HUES6 (cell line): Measurements from ENCODE around the gene MBNL1.
"Not testable (repeated sequence)": the region's sequence is repeated elsewhere in the genome, so short reads cannot be mapped to it uniquely, and the experiment has no call there.

Source experiments
- H3K27ac ChIP-seq: 2 replicates; pipeline ENCODE4 v1.7.0; 2013; ENCODE audit warnings: low read depth, mild to moderate bottlenecking, low read length, inconsistent platforms
- H3K27me3 ChIP-seq: 2 replicates; pipeline ENCODE4 v1.6.1; 2013; ENCODE audit warnings: low read length; ENCODE audit not compliant: control insufficient read depth, insufficient read depth
- H3K36me3 ChIP-seq: 2 replicates; pipeline ENCODE4 v1.6.1; 2013; ENCODE audit warnings: low read length; ENCODE audit not compliant: control insufficient read depth, insufficient read depth
- H3K4me1 ChIP-seq: 2 replicates; pipeline ENCODE4 v1.6.1; 2013; ENCODE audit warnings: low read length; ENCODE audit not compliant: control insufficient read depth, insufficient read depth
- H3K4me3 ChIP-seq: 2 replicates; pipeline ENCODE4 v1.5.1; 2013; ENCODE audit warnings: low read depth, low read length
- H3K9ac ChIP-seq: one replicate; pipeline ENCODE4 v1.6.1; 2013; ENCODE audit warnings: mild to moderate bottlenecking, low read length
- H3K9me3 ChIP-seq: 2 replicates; pipeline ENCODE4 v1.6.1; 2013; ENCODE audit warnings: low read depth, low read length; ENCODE audit not compliant: control insufficient read depth, insufficient read depth

The MBNL1 gene

GRCh38 chr3:152413240-152413639, 144.5 kb downstream of the MBNL1 start:
- Histone ChIP-seq H3K9ac (no peak overlapping the region), H3K4me3 (no peak overlapping the region), H3K36me3 (peaks cover 2% of the 10 kb centered on the region; the same call in 1 of the 2 replicates), H3K9me3 (no peaks in the 10 kb centered on the region), H3K27me3 (no peaks in the 10 kb centered on the region), H3K27ac (no peak overlapping the region), H3K4me1 (no peaks in the 10 kb centered on the region)

- Histone ChIP-seq H3K9me3 (no peaks in the 10 kb centered on the region), H3K4me3 (no peak overlapping the region), H3K4me1 (no peaks in the 10 kb centered on the region), H3K27ac (no peak overlapping the region), H3K36me3 (peaks cover 9% of the 10 kb centered on the region; the same call in 1 of the 2 replicates), H3K9ac (no peak overlapping the region), H3K27me3 (no peaks in the 10 kb centered on the region)
Observed at GRCh38 chr3:152416808-152417580, 148.3 kb downstream of the MBNL1 start.

GRCh38 chr3:152419748-152420147, 151.0 kb downstream of the MBNL1 start:
- Histone ChIP-seq H3K4me3 (no peak overlapping the region), H3K9me3 (no peaks in the 10 kb centered on the region), H3K36me3 (peaks cover 9% of the 10 kb centered on the region; the same call in 1 of the 2 replicates)

DNA sequence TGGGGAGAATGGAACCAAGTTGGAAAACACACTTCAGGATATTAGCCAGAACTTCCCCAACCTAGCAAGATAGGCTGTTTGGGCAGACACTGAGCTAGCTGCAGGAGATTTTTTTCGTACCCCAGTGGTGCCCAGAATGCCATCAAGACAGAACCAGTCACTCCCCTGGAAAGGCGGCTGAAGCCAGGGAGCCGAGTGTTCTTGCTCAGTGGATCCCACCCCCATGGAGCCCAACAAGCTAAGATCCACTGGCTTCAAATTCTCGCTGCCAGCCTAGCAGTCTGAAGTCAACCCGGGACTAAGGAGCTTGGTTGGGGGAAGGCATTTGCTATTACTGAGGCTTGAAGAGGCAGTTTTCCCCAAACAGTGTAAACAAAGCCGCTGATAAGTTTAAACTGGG, 152.4 kb downstream of the MBNL1 start:
- Histone ChIP-seq H3K27ac (no peak overlapping the region), H3K4me1 (no peaks in the 10 kb centered on the region), H3K27me3 (no peaks in the 10 kb centered on the region), H3K4me3 (no peak overlapping the region), H3K9me3 (no peaks in the 10 kb centered on the region), H3K36me3 (peaks cover 7% of the 10 kb centered on the region; the same call in 1 of the 2 replicates), H3K9ac (no peak overlapping the region)

More at GRCh38 chr3:152419748-152420147, 151.0 kb downstream of the MBNL1 start:
- Histone ChIP-seq H3K27ac (no peak overlapping the region), H3K27me3 (no peaks in the 10 kb centered on the region), H3K4me1 (no peaks in the 10 kb centered on the region), H3K9ac (no peak overlapping the region)

DNA sequence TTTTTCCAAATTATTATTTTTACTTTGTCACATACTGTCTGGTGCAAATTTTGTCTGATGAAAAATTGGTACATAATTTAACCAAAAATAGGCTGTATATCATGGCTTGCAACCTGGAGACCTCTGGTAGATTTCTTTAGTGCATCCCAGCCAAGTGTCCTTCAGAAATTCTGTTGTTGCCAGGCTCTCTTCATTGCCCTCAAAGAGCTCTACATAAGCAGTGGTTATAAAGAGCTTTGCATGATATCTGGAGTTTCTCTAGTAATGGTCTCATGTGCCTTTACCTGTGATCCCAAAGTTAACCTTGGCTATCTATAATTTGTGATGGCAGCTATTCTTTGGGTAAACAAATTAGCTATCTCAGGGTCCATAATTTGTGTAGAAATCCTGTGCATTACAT, 157.7 kb downstream of the MBNL1 start:
- peaks cover 10% of the 10 kb centered on the region for H3K4me1 ChIP-seq
- H3K27ac ChIP-seq = no peak overlapping the region
- no peaks in the 10 kb centered on the region for H3K27me3 ChIP-seq

DNA sequence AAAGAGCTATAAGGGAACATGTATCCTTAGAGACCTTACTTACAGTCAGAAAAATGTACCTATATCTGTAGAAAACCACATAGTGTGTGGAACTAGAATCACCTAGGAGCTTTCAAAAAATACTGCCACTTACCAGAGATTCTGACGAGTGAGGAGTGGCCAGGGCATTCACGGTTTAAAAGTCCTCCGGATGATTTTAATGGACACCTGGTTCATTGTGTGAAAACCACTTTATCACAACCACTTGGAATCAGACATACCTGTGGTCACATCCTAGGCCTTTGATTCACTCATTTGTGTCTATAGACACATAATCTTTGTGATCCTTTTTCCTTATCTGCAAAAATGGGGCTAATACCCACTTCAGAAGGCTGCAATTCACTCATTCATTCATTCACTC, 159.8 kb downstream of the MBNL1 start:
- Histone ChIP-seq H3K4me3 (no peak overlapping the region), H3K4me1 (peaks cover 10% of the 10 kb centered on the region), H3K27ac (no peak overlapping the region), H3K9ac (no peak overlapping the region), H3K36me3 (peaks cover 3% of the 10 kb centered on the region; the same call in 1 of the 2 replicates), H3K27me3 (no peaks in the 10 kb centered on the region), H3K9me3 (no peaks in the 10 kb centered on the region)

More for the DNA sequence above, 157.7 kb downstream of the MBNL1 start:
- no peak overlapping the region for H3K9ac ChIP-seq
- no peaks in the 10 kb centered on the region for H3K36me3 ChIP-seq
- H3K9me3 ChIP-seq = no peaks in the 10 kb centered on the region
- no peak overlapping the region for H3K4me3 ChIP-seq

GRCh38 chr3:152430223-152431002, 161.7 kb downstream of the MBNL1 start:
- H3K4me3 ChIP-seq = no peak overlapping the region
- peaks cover 10% of the 10 kb centered on the region for H3K4me1 ChIP-seq
- peaks cover 5% of the 10 kb centered on the region; the same call in 1 of the 2 replicates for H3K36me3 ChIP-seq
- no peak overlapping the region for H3K27ac ChIP-seq
- H3K9ac ChIP-seq = no peak overlapping the region
- 0 out of 2 replicates have a peak, but pooled peaks cover 3% of the 10 kb centered on the region for H3K9me3 ChIP-seq
- no peaks in the 10 kb centered on the region for H3K27me3 ChIP-seq

DNA sequence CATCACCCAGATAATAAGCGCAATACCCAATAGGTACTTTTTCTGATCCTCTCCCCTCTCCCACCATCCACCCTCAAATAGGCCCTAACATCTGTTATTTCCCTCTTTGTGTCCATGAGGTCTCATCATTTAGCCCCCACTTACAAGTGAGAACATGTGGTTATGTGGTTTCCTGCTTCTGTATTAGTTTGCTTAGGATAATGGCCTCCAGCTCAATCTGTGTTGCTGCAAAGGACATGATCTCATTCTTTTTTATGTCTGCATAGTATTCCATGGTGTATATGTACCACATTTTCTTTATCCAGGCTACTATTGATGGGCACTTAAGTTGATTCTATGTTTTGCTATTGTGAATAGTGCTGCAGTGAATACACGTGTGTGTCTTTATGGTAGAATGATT, 165.4 kb downstream of the MBNL1 start:
- Histone ChIP-seq H3K4me1 (no peaks in the 10 kb centered on the region), H3K27me3 (no peaks in the 10 kb centered on the region), H3K9ac (no peak overlapping the region), H3K36me3 (peaks cover 5% of the 10 kb centered on the region; the same call in 1 of the 2 replicates), H3K27ac (no peak overlapping the region), H3K9me3 (0 out of 2 replicates have a peak, but pooled peaks cover 3% of the 10 kb centered on the region), H3K4me3 (no peak overlapping the region)

DNA sequence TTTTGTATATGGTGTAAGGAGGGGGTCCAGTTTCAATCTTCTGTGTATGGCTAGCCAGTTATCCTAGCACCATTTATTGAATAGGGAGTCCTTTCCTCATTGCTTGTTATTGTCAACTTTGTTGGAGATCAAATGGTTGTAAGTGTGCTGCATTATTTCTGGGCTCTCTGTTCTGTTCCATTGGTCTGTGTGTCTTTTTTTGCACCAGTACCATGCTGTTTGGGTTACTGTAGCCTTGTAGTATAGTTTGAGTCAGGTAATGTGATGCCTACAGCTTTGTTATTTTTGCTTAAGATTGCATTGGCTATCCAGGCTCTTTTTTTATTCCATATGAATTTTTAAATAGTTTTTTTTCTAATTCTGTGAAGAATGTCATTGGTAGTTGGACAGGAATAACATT, 166.5 kb downstream of the MBNL1 start:
- H3K27ac ChIP-seq, H3K4me3 ChIP-seq, H3K27me3 ChIP-seq, H3K36me3 ChIP-seq, H3K9me3 ChIP-seq, H3K9ac ChIP-seq, H3K4me1 ChIP-seq: not testable (repeated sequence)

DNA sequence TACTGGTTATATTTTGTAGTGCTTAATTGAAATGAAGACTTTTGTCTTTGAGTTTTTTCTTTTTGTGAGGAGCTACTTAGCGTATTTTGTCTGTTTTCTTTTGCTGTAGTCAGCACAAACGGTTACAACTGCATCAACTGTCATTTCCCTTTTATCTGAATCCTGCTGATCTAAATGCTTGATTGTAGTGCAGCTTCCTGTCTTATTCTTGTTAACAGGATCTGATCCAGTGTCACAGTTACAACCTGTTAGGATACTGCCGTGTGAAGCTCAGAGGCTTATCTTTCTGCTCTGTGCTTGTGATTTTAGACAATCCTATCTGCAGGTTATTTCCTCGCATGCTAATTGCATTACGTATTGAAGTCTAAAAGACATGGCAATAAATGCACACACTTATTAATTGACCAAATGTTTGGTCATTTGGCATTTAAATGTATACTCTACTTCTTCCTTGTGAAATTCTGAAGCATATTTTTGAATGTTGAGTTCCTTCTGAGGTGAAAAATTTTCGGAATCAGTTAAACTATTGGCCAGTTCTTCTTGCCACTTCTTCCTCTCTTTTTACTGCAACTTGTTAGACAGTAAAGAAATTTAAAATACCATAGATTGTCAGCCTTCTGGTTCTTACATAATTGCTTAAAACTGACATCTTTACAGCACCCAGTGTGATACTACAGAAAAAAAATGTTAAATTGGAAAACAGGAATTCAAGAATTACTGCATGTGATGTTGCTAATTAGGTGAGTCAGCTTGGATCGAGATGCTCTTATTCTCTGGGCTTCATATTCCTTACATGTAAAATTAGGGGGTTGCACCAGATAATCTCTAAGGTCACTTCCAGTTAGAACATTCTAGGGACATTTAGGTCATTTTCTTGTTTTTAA, 168.2 kb downstream of the MBNL1 start:
- H3K4me1 ChIP-seq = no peaks in the 10 kb centered on the region
- H3K9me3 ChIP-seq = 0 out of 2 replicates have a peak, but pooled peaks cover 3% of the 10 kb centered on the region
- H3K9ac ChIP-seq = no peak overlapping the region
- no peaks in the 10 kb centered on the region for H3K27me3 ChIP-seq
- H3K4me3 ChIP-seq = no peak overlapping the region
- peaks cover 5% of the 10 kb centered on the region; the same call in 1 of the 2 replicates for H3K36me3 ChIP-seq
- H3K27ac ChIP-seq = no peak overlapping the region
